HT1080 (cell line): Measurements from ENCODE around the gene SLC15A4. TPM values are rescaled to one million over a fixed set of nuclear protein-coding genes. Genes with fewer than 3 reads are reported as not detected.
A peak's percentile ranks its signal among the peaks of the same experiment; 100 is the strongest.
"Not testable (repeated sequence)": the region's sequence is repeated elsewhere in the genome, so short reads cannot be mapped to it uniquely, and the experiment has no call there.

Source experiments
- DNase-seq: peaks from one replicate; pipeline ENCODE4 v3.0.0-alpha.2; 2015; ENCODE audit warnings: low read depth
- total RNA-seq: library from RNA; depleted of rRNA; stranded (reverse); fragments of >200 nt; shearing (Covaris generic); gene quantifications from 2 replicates; pipeline ENCODE4 v1.2.3, GENCODE V29; 2014

The SLC15A4 gene
- total RNA-seq, 1 experiment from 2014 or later, result 22.8 TPM

- no peak for DNase-seq
These were observed 9.1 kb downstream of the SLC15A4 start for GRCh38 chr12:128814411-128815261.

DNA sequence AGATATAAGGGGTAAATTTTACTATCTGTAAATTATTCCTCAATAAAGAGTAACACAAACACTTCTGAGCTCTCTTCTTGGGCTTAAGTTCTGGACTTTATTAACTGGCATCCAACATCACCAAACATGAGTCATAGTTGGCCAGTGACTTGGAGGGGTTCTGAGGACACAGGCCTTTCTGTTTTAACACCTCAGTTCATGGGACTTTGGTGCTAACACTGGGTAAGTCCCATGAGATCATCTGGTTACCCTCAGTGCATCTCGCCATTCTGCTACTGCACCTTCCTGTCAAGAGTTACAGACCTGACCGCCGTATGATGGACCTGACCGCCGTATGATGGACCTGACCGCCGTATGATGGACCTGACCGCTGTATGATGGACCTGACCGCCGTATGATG lies 9.9 kb downstream of the SLC15A4 start:
- no peak for DNase-seq

GRCh38 chr12:128813392-128813791 lies 10.4 kb downstream of the SLC15A4 start:
- no peak for DNase-seq

- DNase-seq, result no peak
These were observed 12.0 kb downstream of the SLC15A4 start for GRCh38 chr12:128811806-128812205.

- no peak for DNase-seq
These were observed 13.3 kb downstream of the SLC15A4 start for GRCh38 chr12:128810182-128811127.

DNA sequence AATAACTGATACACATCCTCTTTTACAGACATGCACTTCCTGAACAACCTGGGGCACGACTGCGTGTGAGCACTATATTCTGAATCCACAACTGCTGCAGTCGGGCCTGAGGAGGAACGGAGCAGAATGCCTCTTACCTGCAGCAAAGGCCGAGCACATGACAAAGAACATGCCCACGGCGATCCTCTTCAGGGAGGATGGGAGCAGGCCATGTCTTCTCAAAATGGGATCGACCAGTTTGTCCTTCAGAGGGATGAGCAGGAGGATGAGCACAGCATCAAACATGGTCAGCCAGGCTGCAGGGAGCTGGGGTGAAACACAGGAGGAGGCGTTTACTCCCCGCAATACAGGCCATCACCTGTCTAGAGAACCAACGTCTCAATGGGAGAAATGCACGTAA lies 15.1 kb downstream of the SLC15A4 start:
- no peak for DNase-seq

DNA sequence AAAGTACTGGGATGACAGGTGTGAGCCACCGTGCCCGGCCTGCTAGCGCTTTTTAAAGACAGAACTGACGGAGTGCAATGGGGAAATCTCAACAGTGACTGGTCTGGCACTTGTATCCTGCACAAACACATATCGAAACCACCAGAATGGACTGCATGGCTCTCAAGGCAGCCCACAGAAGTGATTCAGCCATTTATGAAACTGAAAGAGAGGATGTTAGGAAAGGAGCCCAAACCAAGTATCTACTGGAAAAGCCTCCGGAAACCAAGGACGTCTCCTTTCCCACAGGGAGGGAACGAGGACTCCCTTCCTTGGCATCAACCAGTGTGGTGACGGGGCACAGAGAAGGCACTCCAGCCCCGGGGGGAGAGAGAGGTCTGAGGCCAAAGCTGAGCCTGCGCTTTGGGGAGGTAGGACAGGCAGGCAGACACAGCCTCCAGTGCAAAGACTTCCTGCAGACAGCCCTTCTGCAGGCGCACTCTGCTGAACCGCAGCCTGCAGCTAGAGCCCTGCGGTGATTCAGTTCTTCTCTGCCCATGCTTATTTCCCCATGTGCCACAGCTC lies 16.5 kb downstream of the SLC15A4 start:
- peak; percentile 65 for DNase-seq

GRCh38 chr12:128806573-128806972 lies 17.2 kb downstream of the SLC15A4 start:
- DNase-seq, result no peak

GRCh38 chr12:128805406-128805805 lies 18.4 kb downstream of the SLC15A4 start:
- DNase-seq, result not testable (repeated sequence)

DNA sequence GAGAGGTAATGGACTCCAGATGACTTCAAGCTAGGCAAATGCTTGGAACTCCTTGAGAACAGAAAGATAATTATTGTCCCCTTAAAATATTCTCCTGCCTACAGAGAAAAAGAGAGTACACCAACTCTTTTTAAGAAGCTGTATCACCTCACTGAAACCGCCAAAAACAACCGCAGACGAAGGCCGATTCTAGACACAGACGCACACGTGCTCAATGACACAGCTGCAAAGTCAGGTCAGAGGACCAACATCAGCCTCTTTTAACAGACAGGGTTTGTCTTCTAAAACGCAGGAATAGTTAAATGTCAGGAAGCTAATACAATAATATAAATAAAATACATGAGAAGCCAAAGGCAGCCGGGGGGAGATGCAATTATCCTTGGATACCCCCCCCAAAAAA lies 19.0 kb downstream of the SLC15A4 start:
- DNase-seq, result no peak

DNA sequence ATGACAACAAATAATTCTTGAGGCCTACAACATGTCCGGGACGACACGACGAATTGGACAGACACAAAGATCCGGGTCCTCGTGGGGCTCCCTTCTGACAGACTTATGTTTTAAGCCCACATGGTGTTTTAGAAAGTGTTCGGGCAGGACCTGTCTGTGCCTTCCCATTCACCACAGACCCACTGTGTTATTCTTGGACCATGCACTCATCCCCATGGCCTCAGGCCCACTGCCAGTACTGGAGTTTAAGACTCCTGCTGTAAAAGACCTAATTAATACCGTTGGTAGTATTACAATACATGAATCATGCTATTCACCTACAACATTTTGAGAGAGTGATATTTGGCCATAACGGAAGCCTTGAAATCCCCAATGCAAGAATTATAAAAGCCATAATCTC lies 20.0 kb downstream of the SLC15A4 start:
- DNase-seq, result no peak

DNA sequence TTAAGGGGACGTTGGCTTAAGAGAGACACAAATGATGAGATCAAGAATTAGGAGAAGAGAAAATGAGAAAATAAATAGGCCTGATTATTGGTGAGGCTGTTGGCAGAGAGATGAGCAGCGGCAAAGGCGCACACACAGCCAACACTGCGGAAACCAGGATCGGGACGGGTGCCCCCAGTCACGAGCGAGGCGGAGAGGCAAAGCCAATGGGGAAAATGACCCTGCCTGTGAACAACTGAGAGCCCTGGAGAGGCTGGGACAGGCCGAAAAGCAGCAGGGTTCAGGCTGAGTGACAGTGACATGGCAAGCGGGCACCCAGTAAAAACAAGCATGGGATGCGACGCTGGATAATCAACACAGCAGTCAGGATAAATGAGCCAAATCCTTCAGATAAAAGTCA lies 21.0 kb downstream of the SLC15A4 start:
- no peak for DNase-seq

- DNase-seq, result peak; percentile 83
These were observed 21.8 kb downstream of the SLC15A4 start for GRCh38 chr12:128801879-128802391.

- no peak for DNase-seq
These were observed 23.2 kb downstream of the SLC15A4 start for GRCh38 chr12:128800606-128801005.

DNA sequence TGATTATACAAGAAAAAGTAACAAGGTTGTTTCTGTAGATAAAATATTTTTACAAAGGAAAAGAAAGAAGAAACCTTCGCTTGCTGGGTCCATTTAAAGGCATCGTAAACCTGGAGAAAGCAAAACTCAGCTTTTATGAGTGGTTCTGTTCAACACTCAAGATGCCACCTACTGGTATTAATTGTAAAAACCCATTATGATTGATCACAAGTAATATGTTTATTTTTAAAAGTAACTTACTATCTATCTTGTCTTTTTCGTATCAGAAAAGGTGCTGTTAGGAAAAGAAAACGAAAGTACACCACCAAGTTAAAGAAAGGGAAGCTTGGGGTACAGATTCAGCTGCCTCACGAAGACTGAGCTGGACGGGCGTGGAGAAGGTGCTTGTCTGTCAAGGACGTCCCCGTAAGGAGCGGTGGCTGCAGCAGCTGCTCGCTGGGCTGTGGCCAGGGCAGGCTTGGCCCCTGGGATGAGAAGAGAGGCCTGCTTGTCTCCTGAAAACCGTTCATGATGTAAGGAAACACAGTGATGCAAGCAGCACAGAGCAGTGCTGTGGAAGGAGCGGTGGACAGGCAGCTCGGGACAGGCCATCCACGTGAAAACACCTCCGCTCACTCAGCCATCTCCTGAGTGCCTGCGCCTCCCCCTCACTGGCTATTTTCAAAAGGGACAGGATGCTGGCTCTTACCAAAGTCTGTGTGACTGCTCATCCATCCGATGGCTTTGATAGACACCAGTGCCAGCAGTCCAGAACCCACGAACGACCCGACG lies 25.0 kb downstream of the SLC15A4 start:
- DNase-seq, result no peak

- DNase-seq, result no peak
These were observed 26.3 kb downstream of the SLC15A4 start for GRCh38 chr12:128797119-128798118.

- no peak for DNase-seq
These were observed 27.2 kb downstream of the SLC15A4 start for GRCh38 chr12:128796439-128797118.

DNA sequence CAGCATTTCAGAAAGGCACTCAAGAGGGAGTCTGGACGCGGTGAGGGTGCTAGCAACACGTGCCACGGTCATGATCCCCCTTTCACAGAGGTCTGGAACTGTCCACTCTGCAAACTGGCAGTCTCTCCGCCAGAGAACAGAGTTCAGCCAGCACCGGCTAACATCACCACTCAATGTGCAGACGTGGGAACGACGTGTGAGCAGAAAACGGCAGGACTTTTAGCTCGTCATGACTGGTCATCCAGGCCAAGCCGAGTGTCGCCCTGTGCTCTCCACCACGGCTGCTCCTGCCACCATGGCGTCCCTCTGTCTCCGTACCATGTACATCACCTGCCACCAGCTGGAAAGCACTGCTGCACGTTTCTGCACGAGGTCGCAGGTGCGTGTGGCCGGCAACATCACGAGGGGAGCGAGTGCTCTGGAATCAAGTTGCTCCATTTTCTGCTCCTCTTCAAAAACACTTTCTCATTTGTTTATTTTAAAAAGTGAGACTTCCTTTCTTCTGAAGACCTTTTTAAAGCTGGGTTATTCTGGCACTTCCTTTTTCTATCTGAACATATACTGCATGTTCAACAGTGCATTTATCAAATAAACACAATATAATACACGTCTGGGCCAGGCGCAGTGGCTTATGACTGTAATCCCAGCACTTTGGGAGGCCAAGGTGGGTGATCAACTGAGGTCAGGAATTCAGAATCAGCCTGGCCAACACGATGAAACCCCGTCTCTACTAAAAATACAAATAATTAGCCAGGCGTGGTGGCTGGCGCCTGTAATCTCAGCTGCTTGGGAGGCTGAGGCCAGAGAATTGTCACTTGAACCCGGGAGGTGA lies 28.0 kb downstream of the SLC15A4 start:
- DNase-seq, result no peak
